Measurements from ENCODE around the gene GALC.
A peak's percentile ranks its signal among the peaks of the same experiment; 100 is the strongest.
"Not testable (repeated sequence)": the region's sequence is repeated elsewhere in the genome, so short reads cannot be mapped to it uniquely, and the experiment has no call there.

The GALC gene

GRCh38 chr14:88026890-88027289 is 33.9 kb upstream of the GALC start:
- no peak for DNase-seq (ENCODE audit: low read depth in 1 of 2, low spot score in 1 of 2)
- 0 out of 2 replicates have a peak, but pooled peaks have one; percentile 20 for TF ChIP-seq SPI1 (IDR thresholded peaks at IDR 0.05; ENCODE audit: borderline replicate concordance, low read depth)
- TF ChIP-seq, protein P1, sequence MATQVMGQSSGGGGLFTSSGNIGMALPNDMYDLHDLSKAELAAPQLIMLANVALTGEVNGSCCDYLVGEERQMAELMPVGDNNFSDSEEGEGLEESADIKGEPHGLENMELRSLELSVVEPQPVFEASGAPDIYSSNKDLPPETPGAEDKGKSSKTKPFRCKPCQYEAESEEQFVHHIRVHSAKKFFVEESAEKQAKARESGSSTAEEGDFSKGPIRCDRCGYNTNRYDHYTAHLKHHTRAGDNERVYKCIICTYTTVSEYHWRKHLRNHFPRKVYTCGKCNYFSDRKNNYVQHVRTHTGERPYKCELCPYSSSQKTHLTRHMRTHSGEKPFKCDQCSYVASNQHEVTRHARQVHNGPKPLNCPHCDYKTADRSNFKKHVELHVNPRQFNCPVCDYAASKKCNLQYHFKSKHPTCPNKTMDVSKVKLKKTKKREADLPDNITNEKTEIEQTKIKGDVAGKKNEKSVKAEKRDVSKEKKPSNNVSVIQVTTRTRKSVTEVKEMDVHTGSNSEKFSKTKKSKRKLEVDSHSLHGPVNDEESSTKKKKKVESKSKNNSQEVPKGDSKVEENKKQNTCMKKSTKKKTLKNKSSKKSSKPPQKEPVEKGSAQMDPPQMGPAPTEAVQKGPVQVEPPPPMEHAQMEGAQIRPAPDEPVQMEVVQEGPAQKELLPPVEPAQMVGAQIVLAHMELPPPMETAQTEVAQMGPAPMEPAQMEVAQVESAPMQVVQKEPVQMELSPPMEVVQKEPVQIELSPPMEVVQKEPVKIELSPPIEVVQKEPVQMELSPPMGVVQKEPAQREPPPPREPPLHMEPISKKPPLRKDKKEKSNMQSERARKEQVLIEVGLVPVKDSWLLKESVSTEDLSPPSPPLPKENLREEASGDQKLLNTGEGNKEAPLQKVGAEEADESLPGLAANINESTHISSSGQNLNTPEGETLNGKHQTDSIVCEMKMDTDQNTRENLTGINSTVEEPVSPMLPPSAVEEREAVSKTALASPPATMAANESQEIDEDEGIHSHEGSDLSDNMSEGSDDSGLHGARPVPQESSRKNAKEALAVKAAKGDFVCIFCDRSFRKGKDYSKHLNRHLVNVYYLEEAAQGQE (IDR thresholded peaks at IDR 0.05; ENCODE audit: insufficient replicate concordance, low read depth) = no peak
- H3K27me3 ChIP-seq (ENCODE audit: insufficient read depth, poor library complexity, severe bottlenecking) = no peaks in the 10 kb centered on the region
- no peak overlapping the region for H3K4me3 ChIP-seq (replicated peaks; ENCODE audit: insufficient read depth, low read length)
- no peak overlapping the region for H3K27ac ChIP-seq (replicated peaks)

- no peak for TF ChIP-seq POLR2AphosphoS5 (IDR thresholded peaks at IDR 0.05; ENCODE audit: low read depth)
- TF ChIP-seq, protein P1 (IDR thresholded peaks at IDR 0.05; ENCODE audit: insufficient replicate concordance, low read depth) = no peak
- Histone ChIP-seq H3K27me3 (ENCODE audit: insufficient read depth, poor library complexity, severe bottlenecking) (no peaks in the 10 kb centered on the region), H3K27ac (replicated peaks) (no peak overlapping the region), H3K4me3 (replicated peaks; ENCODE audit: insufficient read depth, low read length) (no peak overlapping the region)
- DNase-seq (ENCODE audit: low read depth in 1 of 2, low spot score in 1 of 2) = no peak
Observed at GRCh38 chr14:88025313-88025712, 32.3 kb upstream of the GALC start.

GRCh38 chr14:88024252-88025086 is 31.5 kb upstream of the GALC start:
- not testable (repeated sequence) for H3K4me3 ChIP-seq (replicated peaks; ENCODE audit: insufficient read depth, low read length); H3K27me3 ChIP-seq (ENCODE audit: insufficient read depth, poor library complexity, severe bottlenecking); H3K27ac ChIP-seq (replicated peaks); DNase-seq (ENCODE audit: low read depth in 1 of 2, low spot score in 1 of 2)

GRCh38 chr14:88023658-88024187 is 30.7 kb upstream of the GALC start:
- Histone ChIP-seq H3K4me3 (replicated peaks; ENCODE audit: insufficient read depth, low read length) (no peak overlapping the region), H3K27ac (replicated peaks) (no peak overlapping the region), H3K27me3 (ENCODE audit: insufficient read depth, poor library complexity, severe bottlenecking) (no peaks in the 10 kb centered on the region)
- DNase-seq (ENCODE audit: low read depth in 1 of 2, low spot score in 1 of 2) = no peak
- TF ChIP-seq CTCF (IDR thresholded peaks at IDR 0.05; ENCODE audit: insufficient read depth, low read length) = no peak
- no peak for TF ChIP-seq POLR2AphosphoS5 (IDR thresholded peaks at IDR 0.05; ENCODE audit: low read depth)
- no peak for TF ChIP-seq GABPA (IDR thresholded peaks at IDR 0.05; ENCODE audit: low read depth)
- TF ChIP-seq, protein P1 (IDR thresholded peaks at IDR 0.05; ENCODE audit: insufficient replicate concordance, low read depth) = no peak
- TF ChIP-seq SPI1 (IDR thresholded peaks at IDR 0.05; ENCODE audit: borderline replicate concordance, low read depth) = no peak

All from HL-60 (cell line).